Myometrial cell (primary cell): ENCODE results near the gene POF1B. TPM values are rescaled to one million over a fixed set of nuclear protein-coding genes. Genes with fewer than 3 reads are reported as not detected.

Experiments used
- total RNA-seq: library from RNA; depleted of rRNA; stranded (reverse); fragments of >200 nt; gene quantifications from 2 replicates; pipeline ENCODE4 v1.2.3, GENCODE V29; 2015

Gene POF1B
- total RNA-seq = not detected in 2 replicates

DNA sequence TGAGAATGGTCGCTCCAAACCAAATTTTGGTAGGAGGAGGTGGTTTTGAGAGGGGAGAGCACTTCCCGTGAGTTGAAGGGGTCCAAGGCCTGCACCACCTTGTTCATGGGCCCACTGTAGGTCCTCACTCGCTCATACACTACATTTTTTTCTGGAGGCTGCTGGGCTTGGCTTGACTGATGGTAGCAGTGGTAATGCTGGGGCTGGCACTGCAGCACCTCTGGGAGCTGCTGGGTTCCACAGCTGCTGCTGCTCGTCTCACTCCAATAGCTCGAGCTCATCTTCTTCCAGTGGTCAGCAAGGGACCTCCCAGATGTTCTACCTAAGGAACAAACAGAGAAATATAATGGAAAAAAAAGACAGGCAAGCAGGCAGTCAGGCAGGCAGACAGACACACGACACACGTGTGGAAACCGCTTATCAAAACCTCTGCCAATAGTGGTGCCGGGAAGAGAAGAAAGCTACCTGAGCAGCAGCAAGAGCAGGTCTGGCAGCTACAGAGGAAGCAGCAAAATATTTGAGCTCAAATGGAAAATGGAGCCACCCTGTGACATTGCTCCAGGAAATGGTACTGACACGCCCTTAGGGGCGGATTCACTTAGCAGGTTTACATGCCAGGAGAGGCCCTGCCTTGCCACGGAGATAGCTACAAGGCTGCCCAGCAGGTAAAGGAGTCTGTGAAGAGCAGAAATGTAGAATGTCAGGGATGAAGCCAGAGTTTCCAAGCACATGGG lies at the start of gene POF1B:
Gene POF1B, minus strand, starts transcription at position 492 of the 734 bp plus-strand sequence. Its CDS starts 211 bp downstream, at position 281.

GRCh38 chrX:85243761-85244449 lies 135.6 kb downstream of the POF1B start, which contains the start of the genes SATL1 and ZNF711:
TSS of gene SATL1 (minus strand) at chrX:85243779. CDS start at chrX:85108968, 134,811 bp downstream.
TSS of gene ZNF711 (plus strand) at chrX:85243991. CDS start at chrX:85247573, 3,582 bp downstream.

Other genes with a start within 250 kb of the POF1B start
- not detected in 2 replicates for gene SATL1, start 135.9 kb downstream of the POF1B start, total RNA-seq
- 0.18 and 0.29 TPM in 2 replicates for gene ZNF711, start 135.7 kb downstream of the POF1B start, total RNA-seq